ENCODE measurements around the gene ZNF277. TPM values are rescaled to one million over a fixed set of nuclear protein-coding genes. Genes with fewer than 3 reads are reported as not detected.

Gene ZNF277
- 16.3 and 24.6 TPM in 2 replicates for total RNA-seq

GRCh38 chr7:112206238-112206990 is at the start of gene ZNF277, which contains the start of gene DOCK4:
Gene ZNF277 (plus strand): TSS chr7:112206695. CDS start chr7:112206717, 22 bp downstream.
Gene DOCK4 (minus strand): TSS chr7:112206399. CDS start chr7:112206138, 261 bp downstream.

Other genes starting within 250 kb of the ZNF277 start
- gene DOCK4, start 296 bp upstream of the ZNF277 start, total RNA-seq: 13.2 and 16.3 TPM in 2 replicates
- 16.6 and 19.4 TPM in 2 replicates for gene IFRD1, start 243.8 kb downstream of the ZNF277 start, total RNA-seq

Data from mesangial cell (primary cell).